HG02884 (cell line): Measurements from ENCODE around the gene CHI3L2.
A peak's percentile ranks its signal among the peaks of the same experiment; 100 is the strongest.
"Not testable (repeated sequence)": the region's sequence is repeated elsewhere in the genome, so short reads cannot be mapped to it uniquely, and the experiment has no call there.

Source experiments
- ATAC-seq: cut with Tn5 transposase; IDR thresholded peaks from one replicate; pipeline ENCODE4 v1.9.1; 2021; ENCODE audit warnings: mild to moderate bottlenecking, moderate library complexity; ENCODE audit not compliant: unreplicated experiment

Gene CHI3L2

DNA sequence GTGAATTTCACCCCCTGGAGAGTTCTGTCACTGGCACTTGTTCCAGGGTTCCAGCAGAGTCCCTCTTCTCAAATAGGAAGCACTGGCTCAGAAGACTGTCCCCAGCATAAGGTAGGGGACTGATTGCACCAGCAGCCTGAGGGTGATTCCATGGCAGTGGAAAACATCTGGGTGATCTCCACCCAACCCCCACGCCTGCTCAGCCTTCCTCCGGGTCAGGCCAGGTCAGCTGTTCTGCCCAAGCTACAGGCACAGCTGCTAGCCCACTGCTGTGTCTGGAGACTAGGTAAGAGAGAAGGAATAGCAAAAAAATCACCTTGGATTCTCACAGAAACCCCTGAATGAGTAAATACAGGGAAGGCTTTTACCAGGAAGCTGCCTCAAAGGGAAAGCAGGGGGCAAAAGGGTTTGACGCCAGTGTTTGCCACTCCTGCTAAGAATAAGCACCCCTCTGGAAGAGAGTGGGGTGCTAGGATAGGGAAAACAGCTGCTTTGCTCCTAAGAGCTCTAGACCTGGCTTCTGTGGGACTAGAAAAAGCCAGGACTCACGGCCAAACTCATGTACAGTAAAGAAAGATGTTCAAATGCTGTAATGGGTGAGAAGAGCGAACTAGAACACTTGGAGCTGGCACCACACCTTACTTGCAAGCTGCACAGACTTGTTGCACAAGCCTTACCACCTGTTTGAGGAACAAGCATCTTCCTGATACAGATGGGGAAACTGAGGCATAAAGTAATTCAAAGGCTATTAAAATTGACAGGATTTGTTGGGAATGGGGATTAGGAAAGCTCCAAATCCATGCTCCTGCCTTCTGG is 26.0 kb upstream of the CHI3L2 start:
- no peak for ATAC-seq

DNA sequence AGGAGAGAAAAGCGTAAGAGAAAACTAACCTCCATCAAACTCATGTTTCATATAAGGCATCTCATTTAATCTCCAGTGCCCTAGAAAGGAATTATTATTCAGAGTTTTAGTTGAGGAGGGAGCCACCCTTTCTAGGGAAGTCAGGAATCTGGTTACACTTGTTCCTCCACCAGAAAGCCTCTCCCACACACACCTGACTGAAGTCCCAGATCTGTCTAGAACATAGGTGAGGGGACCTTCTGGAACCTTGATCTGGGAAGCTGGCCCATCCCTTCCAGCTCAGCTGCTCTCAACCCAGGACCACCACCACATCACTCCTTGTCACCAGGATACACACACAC is 25.2 kb upstream of the CHI3L2 start:
- no peak for ATAC-seq

DNA sequence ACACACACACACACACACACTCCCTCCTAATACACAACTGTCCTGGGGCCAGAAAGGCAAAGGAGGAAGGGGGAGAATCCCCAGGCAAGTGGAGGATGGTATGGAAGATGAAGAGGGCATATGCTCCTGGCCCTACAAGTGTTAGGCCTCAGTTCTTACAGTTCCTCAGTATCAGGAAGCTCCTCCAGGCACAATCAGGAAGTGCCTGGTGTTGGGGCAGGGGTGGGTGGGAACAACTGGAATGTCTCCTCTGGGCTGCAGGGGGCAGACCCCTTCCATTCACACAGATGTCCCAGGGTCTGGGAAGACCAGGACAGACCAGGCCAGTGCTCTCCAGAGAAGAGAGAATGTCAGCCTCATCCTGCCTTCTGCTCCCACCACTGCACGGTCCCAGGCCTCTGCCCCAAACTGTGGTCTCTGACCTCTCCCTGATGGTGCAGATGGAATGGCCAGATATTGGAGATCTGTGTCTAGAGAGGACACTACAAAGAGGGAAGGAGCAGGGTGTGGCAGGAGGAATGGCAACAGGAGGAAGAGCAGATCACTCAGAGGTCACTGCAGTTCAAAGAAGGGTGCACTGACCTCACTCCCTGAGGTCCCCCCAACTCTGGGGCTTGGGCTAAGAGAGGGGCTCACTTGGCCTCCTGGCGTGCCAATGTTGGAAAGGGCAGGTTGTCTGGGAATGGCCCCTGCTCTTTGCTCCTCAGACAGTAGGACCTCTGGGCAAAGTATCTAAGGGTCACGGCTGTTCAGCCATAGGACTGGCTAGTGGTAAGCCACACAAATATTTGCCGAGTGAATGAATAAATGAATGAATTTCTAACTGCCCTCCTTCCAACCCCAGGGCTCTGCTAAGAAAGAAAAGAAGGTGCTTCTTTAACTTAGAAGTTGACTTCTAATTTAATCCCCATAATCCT is 24.5 kb upstream of the CHI3L2 start:
- no peak for ATAC-seq

DNA sequence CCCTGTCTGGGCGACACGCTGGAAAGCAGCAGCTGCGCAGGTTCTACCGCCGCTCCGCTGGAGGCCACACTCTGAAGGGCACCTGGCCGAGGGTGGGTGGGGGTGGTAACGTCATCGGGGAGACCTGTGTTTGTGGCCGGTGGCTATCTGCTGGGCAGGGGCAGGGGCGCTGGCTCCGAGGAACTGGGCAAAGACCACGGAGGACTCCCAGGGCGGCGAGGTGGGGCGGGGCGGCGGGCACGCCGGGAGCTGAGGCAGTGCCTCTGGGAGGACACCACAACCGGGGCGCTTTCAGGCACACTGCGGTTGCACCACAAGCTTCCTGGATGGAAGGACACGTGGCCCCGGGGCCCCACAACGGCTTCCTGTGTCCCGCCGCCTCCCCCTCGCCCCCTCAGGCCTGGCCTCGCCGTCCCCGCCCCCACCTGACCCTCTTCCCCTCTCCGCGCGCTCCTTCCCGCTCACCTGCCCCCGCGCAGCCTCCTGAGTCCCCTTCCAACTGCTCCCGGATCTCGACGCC is 23.8 kb upstream of the CHI3L2 start:
- peak; percentile 37 for ATAC-seq

DNA sequence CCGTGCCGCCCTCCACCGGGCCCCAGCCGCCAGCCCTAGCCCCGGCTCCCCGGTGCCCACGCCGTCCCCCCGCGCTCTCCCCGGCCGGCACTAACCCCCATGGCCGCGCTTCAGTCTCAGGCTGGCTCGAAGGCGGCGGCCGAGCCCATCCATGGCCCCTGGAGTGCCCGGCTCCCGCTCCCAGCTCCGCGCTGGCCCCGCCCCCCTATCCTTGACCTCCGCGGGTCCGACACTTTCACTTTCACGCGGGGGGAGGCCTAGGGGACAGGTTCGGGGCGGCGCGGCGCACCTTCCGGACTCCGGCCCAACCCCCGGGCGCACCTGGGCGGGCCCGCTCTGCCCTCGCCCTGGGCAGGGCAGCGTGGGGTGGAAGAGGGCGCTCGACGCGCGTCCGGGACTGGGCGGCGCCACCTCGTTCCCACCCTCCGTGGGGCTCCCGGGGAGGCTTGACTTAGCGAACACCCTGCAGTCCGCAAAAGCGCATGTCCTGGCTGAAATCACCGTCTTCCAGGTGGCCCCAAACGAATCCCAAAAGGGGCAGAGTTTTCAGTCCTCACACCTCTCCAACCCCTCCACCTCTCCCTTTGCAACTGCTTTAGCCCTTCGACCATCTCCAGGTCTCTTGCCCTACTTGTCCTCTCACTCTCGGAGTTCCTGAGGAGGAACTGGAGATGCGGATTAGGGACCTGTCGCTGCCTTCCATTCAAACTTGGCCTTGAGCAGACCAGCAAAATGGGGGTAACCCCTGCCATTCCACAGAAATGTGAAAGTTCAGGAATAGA is 23.1 kb upstream of the CHI3L2 start:
- ATAC-seq, result peak; percentile 62

DNA sequence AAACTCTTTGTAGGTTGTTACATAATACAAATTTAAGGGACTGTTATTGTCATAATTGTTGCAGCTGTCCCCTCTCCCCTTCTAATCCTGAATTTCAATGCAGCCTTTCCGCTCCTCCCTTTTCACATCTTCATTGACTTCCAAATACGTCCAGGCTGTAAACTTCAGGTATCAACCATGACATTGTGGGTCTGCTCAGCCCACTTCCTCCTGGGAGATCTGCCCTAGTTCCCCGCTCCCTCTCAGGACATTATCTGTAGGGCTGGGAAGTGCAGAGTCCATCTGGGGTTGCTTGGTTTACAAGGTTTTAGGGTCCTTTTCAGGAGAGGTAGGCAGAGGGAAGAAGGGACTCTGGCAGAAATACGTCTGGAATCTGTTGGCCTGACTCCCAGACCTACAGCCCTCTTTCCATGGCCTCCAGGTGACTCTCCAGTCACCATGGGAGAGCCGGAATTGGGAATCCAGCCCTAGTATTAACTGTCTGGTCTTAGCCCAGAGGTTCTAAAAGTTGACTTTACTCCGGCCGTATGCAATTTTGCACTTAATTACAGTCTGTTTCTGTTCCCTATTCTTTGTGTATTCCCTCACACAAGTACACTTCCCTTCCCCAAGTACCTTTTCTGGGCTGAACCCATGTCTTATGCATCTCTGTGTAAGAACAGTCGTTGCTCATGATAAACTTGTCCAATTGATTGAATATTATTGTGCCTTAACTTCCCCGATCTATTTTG is 22.4 kb upstream of the CHI3L2 start:
- ATAC-seq, result no peak

DNA sequence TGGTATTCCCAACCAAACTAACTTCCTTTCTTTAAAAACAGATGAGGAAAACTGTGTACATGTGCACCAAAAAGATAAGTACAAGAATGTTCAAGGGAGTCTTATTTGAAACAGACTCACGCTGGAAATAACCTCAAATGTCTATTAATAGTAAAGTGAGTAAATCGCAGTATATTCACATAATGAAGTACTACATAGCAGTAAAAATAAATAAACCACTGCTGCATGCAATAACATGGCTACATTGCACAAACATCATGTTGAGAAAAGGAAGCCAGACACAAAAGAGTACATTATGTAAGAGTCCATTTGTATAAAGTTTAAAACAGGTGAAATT is 21.8 kb upstream of the CHI3L2 start:
- no peak for ATAC-seq

DNA sequence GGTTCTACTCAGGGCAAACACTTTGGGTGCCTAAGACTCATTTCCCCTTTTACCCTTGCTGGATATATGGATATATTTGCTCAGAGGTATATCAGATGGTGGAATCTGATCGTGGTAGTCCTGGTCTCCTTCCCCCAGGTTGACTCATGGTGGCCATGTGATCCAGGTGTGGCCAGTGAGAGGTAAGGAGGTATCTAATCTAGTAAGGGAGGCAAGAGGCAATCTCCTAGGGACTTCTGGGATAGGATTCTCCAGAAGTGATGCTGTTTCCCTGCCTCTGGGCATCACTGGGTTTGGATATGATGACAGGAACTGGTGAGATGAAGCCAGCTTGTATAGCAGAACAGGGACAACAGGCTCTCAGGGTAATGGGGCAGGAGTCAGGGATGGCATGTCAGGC is 18.6 kb upstream of the CHI3L2 start:
- no peak for ATAC-seq

DNA sequence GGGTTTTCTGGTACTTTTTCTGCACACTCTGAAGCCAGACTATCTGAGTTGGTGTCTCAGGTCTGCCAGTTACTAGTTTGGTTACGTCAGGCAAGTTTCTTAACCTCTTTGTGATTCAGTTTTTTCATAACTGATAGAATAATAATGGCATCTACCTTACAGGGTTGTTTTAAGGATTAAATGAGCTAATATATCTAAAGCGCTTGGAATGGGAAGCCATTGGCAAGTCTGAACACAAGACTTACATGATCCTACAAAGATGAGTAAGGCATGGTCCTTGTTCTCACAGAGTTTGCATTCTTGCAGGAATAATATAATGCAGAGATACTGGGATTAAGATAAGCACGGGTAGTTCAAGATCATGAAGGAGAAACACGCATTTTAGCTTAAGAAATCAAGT is 17.9 kb upstream of the CHI3L2 start:
- no peak for ATAC-seq

DNA sequence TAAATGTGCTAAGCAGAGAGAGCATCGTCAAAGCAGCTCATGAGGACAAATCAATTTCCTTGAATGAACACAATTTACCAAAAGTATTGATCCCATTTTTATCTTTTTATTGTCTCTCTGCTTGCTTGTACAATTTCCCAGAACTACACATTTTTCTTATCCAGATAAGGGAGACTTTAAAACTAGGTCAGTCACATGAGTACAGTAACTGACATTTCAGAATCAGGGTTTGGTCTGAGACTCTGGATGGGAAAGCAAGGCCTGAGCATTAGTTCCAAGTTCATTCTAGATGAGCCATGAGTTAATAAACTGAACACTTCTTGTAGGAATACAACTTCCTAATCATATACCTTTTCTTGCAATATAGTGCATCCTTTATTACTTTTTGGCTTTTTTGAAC is 15.6 kb upstream of the CHI3L2 start:
- ATAC-seq, result no peak

DNA sequence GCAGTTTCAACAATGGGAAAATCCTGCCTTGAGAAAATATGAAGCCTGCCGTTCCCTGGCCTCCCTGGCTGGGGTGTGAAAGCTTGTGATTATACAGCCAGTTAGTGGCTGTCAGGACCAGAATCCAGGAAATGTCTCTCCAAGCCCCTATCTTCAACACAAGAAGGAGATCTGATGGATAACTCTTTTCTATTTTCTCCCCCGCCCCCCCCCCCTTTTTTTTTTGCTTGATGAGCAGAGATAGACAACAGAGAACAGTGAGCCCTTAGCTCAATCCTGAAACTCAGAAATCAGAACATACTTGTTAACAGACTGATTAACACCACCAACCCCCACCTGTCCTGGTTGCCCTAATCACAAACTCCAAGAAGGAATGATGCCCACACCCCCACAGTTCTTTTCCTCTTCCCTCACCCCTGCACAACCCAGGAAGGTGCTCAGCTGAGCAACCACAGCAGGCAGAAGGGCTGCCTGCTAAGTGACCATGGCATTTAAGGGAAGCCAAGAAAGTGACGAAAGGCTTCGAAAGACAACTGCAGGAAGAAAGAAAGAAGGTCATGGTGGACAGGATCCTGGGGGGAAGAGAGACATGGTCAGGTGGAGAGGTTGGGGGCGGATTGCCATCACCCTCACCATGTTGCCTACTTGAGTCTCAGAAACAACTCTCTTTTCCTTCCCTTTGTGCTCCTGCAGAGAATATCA is 14.7 kb upstream of the CHI3L2 start:
- ATAC-seq, result no peak

DNA sequence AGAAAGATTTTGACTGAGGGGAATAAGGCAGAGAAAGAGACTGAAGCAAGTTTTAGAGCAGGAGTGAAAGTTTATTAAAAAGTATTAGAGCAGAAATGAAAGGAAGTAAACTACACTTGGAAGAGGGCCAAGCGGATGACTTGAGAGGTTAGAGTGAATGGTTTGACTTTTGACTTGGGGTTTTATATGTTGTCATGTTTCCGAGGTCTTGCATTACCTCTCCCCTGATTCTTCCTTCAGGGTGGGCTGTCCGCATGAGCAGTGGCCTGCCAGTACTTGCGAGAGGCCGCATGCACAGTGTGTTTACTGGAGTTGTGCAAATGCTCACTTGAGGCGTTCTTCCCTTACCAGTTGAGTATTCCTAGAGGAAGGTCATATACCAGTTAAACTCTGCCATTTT is 14.1 kb upstream of the CHI3L2 start:
- no peak for ATAC-seq

DNA sequence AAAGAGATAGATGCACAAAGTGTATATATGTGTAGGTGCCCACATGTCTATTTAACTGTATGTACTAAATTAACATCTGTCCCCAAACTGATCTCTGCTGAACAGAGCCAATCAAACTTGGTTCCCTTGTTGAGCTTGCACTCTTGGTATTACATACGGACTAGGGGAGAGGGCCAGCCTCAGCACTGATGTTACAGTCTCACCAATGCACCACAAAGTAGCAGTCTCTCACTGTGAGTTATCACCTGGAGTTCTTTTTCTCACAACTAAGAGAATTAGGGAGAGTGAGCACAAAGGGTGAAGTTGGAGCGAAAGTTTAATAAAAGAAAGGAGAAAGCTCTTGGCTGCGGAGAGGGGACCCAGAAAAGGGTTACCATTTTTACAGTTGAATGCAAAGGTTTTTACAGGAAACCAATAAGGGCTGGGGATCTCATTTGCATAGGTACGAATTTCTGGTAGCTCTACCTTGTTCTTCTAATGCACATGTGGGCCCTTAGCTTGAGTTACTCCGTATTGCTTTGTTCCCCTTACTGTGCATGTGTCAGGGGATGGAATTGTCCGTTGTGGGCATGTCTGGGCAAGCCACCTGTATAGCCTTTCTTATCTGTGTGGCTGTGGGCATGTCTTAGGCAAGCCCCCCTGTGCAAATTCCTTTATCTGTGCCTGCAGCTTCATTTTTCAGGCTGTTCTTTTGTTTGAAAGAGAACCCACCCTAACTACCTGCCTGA is 13.3 kb upstream of the CHI3L2 start:
- no peak for ATAC-seq

DNA sequence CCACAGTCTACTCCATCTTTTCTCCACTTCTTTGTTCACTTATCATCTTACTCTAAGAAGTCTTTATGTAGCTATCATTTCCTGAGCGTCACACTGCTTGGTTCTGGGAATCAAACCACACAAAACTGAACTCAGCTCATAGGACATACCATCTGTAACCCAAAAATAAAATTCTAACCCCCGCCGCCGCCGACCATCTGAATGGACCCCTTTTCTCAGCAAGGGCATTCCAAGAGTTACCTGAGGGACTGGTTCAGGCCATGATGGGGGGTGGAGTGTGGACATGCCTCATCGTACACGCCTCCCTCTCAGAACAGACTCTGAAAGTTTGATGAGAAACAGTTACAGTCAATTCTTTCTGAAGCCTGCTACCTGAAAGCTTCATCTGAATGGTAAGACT is 12.6 kb upstream of the CHI3L2 start:
- no peak for ATAC-seq

DNA sequence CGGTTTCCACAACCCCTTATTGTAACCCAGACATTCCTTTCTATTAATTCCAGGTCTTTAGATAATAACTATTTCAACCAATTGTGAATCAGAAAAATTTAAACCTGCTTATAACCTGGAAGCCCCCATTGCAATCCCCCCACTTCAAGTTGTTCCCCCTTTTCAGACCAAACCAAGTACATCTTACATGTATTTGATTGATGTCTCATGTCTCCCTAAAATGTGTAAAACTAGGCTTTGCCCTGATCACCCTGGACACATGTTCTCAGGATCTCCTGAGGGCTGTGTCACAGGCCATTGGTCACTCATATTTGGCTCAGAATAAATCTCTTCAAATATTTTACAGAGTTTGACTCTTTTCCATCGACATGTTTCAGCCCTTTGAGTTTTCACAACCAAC is 12.2 kb upstream of the CHI3L2 start:
- ATAC-seq, result not testable (repeated sequence)

DNA sequence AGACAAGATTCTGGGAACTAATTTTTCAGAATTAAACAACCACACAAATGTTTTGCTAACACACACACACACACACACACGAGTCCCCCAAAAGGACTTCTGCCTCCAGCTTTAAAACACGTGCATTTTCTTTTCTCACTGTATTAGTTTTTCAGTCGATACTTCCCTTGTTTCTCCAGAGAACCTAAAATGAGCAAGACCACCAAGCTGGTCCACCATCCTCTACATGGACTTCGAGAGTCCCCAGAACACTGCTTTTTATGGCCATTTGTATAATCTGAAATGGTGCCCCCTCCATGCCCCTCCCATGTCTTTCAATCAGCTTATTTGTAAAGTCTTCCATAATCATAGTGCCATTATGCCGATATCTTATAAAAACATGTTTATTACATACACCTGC is 10.8 kb upstream of the CHI3L2 start:
- ATAC-seq, result no peak

DNA sequence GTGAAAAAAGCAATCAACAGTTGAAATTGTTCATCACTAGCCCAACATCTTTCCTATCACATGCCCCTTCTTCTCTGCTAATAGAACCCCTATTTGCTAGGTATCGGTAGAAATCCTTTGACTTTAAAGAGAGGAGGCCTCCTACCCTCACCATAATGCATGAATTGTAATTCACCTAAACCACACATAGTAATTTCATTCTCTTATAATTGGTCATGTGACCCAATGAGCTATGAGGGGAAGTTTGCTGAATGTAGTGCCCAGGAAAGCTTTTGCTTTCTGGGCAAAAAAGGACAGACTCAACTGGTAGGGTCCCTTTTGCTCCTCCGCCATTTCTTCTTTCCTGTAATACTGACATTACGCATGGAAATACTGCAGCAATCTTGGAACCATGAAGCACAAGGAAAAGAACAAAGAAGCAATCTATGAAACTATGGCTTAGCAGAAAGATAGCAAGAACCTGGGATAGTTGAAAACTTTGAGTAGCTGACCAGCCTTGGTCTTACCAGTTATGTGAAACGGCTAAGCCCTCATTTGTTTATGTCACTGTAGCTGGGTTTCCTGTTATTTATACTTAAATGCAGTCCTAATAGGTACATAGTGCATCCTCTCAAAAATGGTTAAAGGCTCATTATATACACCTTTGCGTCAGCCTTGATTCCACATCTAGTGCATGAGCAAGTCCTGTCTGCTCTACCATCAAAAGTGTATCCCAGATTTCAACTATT is 10.2 kb upstream of the CHI3L2 start:
- ATAC-seq, result no peak

DNA sequence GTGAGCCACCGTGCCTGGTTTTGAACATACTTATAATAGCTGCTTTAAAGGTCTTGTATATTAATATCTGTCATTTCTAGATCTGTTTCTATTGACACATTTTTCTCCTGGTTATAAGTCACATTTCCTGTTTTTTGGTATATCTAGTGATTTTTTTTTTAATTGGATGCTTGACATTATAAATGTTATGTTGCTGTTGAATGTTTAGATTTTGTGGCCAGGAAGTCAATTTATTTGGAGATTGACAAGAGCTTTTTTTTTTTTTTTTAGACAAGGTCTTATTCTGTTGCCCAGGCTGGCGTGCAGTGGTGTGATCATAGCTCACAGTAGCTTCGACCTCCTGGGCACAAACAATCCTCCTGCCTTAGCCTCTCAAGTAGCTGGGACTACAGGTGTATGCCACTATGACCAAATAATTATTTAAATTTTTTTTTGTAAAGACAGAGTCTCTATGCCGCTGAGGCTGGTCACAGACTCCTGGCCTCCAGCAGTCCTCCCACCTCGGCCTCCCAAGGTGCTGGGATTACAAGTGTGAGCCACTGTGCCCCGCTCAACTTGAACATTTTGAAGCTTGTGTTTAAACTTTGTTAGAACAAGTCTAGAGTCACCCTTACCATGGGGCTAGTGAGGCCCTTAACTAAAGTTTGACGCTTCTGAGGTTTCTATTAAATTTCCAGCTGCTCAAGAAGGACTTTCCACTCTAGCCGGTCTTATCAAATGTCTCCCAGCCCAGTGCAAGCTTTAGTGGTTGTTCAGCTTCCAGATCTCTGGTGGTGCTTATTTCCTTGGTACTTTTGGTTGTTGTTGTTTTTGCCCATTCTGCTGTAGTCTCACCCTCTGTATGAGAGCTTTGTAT is 8.6 kb upstream of the CHI3L2 start:
- ATAC-seq, result no peak
